ENCODE results near the gene ZNF594. TPM values are rescaled to one million over a fixed set of nuclear protein-coding genes. Genes with fewer than 3 reads are reported as not detected.
"Not testable (repeated sequence)": the region's sequence is repeated elsewhere in the genome, so short reads cannot be mapped to it uniquely, and the experiment has no call there.

The ZNF594 gene
- total RNA-seq (2014; rRNA removed; shearing (Covaris generic)) = 5.1 and 6.2 TPM in 2 replicates
- 2.2 and 3.1 TPM in 2 replicates for polyA plus RNA-seq (2016; fragmentation: Nextera tagmentation; extraction: Ambion mirVana)

GRCh38 chr17:5191541-5192417 is at the start of gene ZNF594:
Gene ZNF594, minus strand, starts transcription at chr17:5191868. Its CDS starts 7,612 bp downstream, at chr17:5184256.
- Histone ChIP-seq H3K9me2 (ENCODE audit: insufficient read depth) (no peaks in the 10 kb centered on the region), H3K4me2 (ENCODE audit: unreplicated experiment) (peak within 1 kb of the TSS; percentile 98), H3K9me3 (ENCODE audit: low read depth) (peaks cover 3% of the 10 kb centered on the region), H3K79me2 (ENCODE audit: insufficient read depth) (peaks cover 37% of the 10 kb centered on the region), H3K9ac (peak within 1 kb of the TSS; percentile 86), H3K36me3 (ENCODE audit: low read depth) (no peaks in the 10 kb centered on the region), H2AFZ (peak within 1 kb of the TSS; percentile 98), H3K27me3 (replicated peaks; ENCODE audit: insufficient read depth) (no peaks in the 10 kb centered on the region), H3K27ac (peak within 1 kb of the TSS; percentile 58), H3K4me3 (peak within 1 kb of the TSS; percentile 81), H3K4me1 (ENCODE audit: insufficient read depth) (peaks cover 7% of the 10 kb centered on the region; the same call in 1 of the 2 replicates), H4K20me1 (ENCODE audit: insufficient read depth) (no peaks in the 10 kb centered on the region), H3F3A (ENCODE audit: insufficient read depth) (peaks cover 13% of the 10 kb centered on the region; the same call in 1 of the 2 replicates)
- in situ Hi-C loops (cut with MboI) = no loop called here
- TF ChIP-seq EZH2 (IDR thresholded peaks at IDR 0.05; ENCODE audit: insufficient read depth, poor library complexity, severe bottlenecking) (no peak), EZH2phosphoT487 (IDR thresholded peaks at IDR 0.05; ENCODE audit: insufficient read depth, low read depth) (no peak)
- DNase-seq = peak; percentile 98
- WGBS, 2 experiments (ENCODE audit: low coverage in 1 of 2, low lambda C conversion rate in 2 of 2, missing lambda C conversion rate in 2 of 2) = 1 to 2% methylated on average over 71 to 75 of the region's 82 CpGs

GRCh38 chr17:5239769-5240168 is 48.1 kb upstream of the ZNF594 start:
- 65 to 67% methylated on average over 7 of the region's 7 CpGs for WGBS, 2 experiments (ENCODE audit: low coverage in 1 of 2, low lambda C conversion rate in 2 of 2, missing lambda C conversion rate in 2 of 2)
- H3K36me3 ChIP-seq (ENCODE audit: low read depth); H2AFZ ChIP-seq; H4K20me1 ChIP-seq (ENCODE audit: insufficient read depth); H3K9ac ChIP-seq; H3K79me2 ChIP-seq (ENCODE audit: insufficient read depth); H3K27me3 ChIP-seq (replicated peaks; ENCODE audit: insufficient read depth); H3K4me3 ChIP-seq; H3F3A ChIP-seq (ENCODE audit: insufficient read depth); H3K9me2 ChIP-seq (ENCODE audit: insufficient read depth); in situ Hi-C loops (cut with MboI); H3K9me3 ChIP-seq (ENCODE audit: low read depth); H3K27ac ChIP-seq; H3K4me1 ChIP-seq (ENCODE audit: insufficient read depth); H3K4me2 ChIP-seq (ENCODE audit: unreplicated experiment); DNase-seq: not testable (repeated sequence)

GRCh38 chr17:5238333-5238732 is 46.7 kb upstream of the ZNF594 start:
- 38 to 44% methylated on average over 4 of the region's 4 CpGs for WGBS, 2 experiments (ENCODE audit: low coverage in 1 of 2, low lambda C conversion rate in 2 of 2, missing lambda C conversion rate in 2 of 2)

GRCh38 chr17:5237541-5238016 is 45.9 kb upstream of the ZNF594 start:
- Histone ChIP-seq H3K9me2 (ENCODE audit: insufficient read depth) (no peaks in the 10 kb centered on the region), H2AFZ (no peak overlapping the region), H3K9me3 (ENCODE audit: low read depth) (no peaks in the 10 kb centered on the region), H3K27me3 (replicated peaks; ENCODE audit: insufficient read depth) (no peaks in the 10 kb centered on the region), H3K27ac (no peak overlapping the region), H3F3A (ENCODE audit: insufficient read depth) (no peaks in the 10 kb centered on the region), H3K79me2 (ENCODE audit: insufficient read depth) (no peaks in the 10 kb centered on the region), H3K4me3 (no peak overlapping the region), H3K36me3 (ENCODE audit: low read depth) (no peaks in the 10 kb centered on the region), H3K9ac (no peak overlapping the region), H3K4me1 (ENCODE audit: insufficient read depth) (no peaks in the 10 kb centered on the region), H3K4me2 (ENCODE audit: unreplicated experiment) (no peak overlapping the region), H4K20me1 (ENCODE audit: insufficient read depth) (no peaks in the 10 kb centered on the region)
- WGBS, 2 experiments (ENCODE audit: low coverage in 1 of 2, low lambda C conversion rate in 2 of 2, missing lambda C conversion rate in 2 of 2) = 40 to 42% methylated on average over 6 of the region's 6 CpGs
- TF ChIP-seq EZH2 (IDR thresholded peaks at IDR 0.05; ENCODE audit: insufficient read depth, poor library complexity, severe bottlenecking) = no peak
- TF ChIP-seq EZH2phosphoT487 (IDR thresholded peaks at IDR 0.05; ENCODE audit: insufficient read depth, low read depth) = no peak
- DNase-seq = peak; percentile 65
- in situ Hi-C loops (cut with MboI) = no loop called here

More at GRCh38 chr17:5238333-5238732, 46.7 kb upstream of the ZNF594 start:
- H2AFZ ChIP-seq = no peak overlapping the region
- TF ChIP-seq EZH2 (IDR thresholded peaks at IDR 0.05; ENCODE audit: insufficient read depth, poor library complexity, severe bottlenecking) (no peak), EZH2phosphoT487 (IDR thresholded peaks at IDR 0.05; ENCODE audit: insufficient read depth, low read depth) (no peak)
- H3K4me3 ChIP-seq = no peak overlapping the region
- no peaks in the 10 kb centered on the region for H3K27me3 ChIP-seq (replicated peaks; ENCODE audit: insufficient read depth)
- H3K9ac ChIP-seq = no peak overlapping the region
- no peaks in the 10 kb centered on the region for H3K4me1 ChIP-seq (ENCODE audit: insufficient read depth)
- no peaks in the 10 kb centered on the region for H3F3A ChIP-seq (ENCODE audit: insufficient read depth)
- no peak for DNase-seq
- no peaks in the 10 kb centered on the region for H3K36me3 ChIP-seq (ENCODE audit: low read depth)
- no peaks in the 10 kb centered on the region for H3K79me2 ChIP-seq (ENCODE audit: insufficient read depth)
- H3K9me3 ChIP-seq (ENCODE audit: low read depth) = no peaks in the 10 kb centered on the region
- no peaks in the 10 kb centered on the region for H4K20me1 ChIP-seq (ENCODE audit: insufficient read depth)
- in situ Hi-C loops (cut with MboI) = no loop called here
- no peak overlapping the region for H3K4me2 ChIP-seq (ENCODE audit: unreplicated experiment)
- no peaks in the 10 kb centered on the region for H3K9me2 ChIP-seq (ENCODE audit: insufficient read depth)
- H3K27ac ChIP-seq = no peak overlapping the region

Data from GM23248 (cell line).